Inflammatory macrophage (primary cell): ENCODE measurements around the gene TMPRSS12.
A peak's percentile ranks its signal among the peaks of the same experiment; 100 is the strongest.
"Not testable (repeated sequence)": the region's sequence is repeated elsewhere in the genome, so short reads cannot be mapped to it uniquely, and the experiment has no call there.

Experiments used
- DNase-seq, 2 donors: peaks; one replicate each; pipeline ENCODE4 v3.0.0-alpha.2; 2020 to 2022

The TMPRSS12 gene

GRCh38 chr12:50859621-50860310 lies 17.0 kb downstream of the TMPRSS12 start:
- no peak for DNase-seq

GRCh38 chr12:50862316-50862715 lies 19.6 kb downstream of the TMPRSS12 start:
- no peak for DNase-seq

- no peak for DNase-seq
Observed at GRCh38 chr12:50865266-50865665, 22.5 kb downstream of the TMPRSS12 start.

GRCh38 chr12:50868881-50869280 lies 26.2 kb downstream of the TMPRSS12 start:
- not testable (repeated sequence) for DNase-seq

GRCh38 chr12:50882563-50882962 lies 39.8 kb downstream of the TMPRSS12 start:
- DNase-seq, result no peak

GRCh38 chr12:50887191-50887590 lies 44.5 kb downstream of the TMPRSS12 start:
- no peak for DNase-seq

- no peak for DNase-seq
Observed at GRCh38 chr12:50888666-50889065, 45.9 kb downstream of the TMPRSS12 start.

- DNase-seq, result no peak
Observed at GRCh38 chr12:50894241-50894640, 51.5 kb downstream of the TMPRSS12 start.

GRCh38 chr12:50901685-50902113 lies 59.0 kb downstream of the TMPRSS12 start:
- no peak for DNase-seq

- not testable (repeated sequence) for DNase-seq
Observed at GRCh38 chr12:50908479-50908878, 65.8 kb downstream of the TMPRSS12 start.

GRCh38 chr12:50912361-50912760 lies 69.6 kb downstream of the TMPRSS12 start:
- DNase-seq, result not testable (repeated sequence)

GRCh38 chr12:50913224-50913623 lies 70.5 kb downstream of the TMPRSS12 start:
- DNase-seq, result no peak

GRCh38 chr12:50914872-50915484 lies 72.3 kb downstream of the TMPRSS12 start:
- DNase-seq, result no peak

- no peak for DNase-seq
Observed at GRCh38 chr12:50916292-50916691, 73.6 kb downstream of the TMPRSS12 start.

- DNase-seq, result no peak
Observed at GRCh38 chr12:50918584-50919316, 76.0 kb downstream of the TMPRSS12 start.

- peak; percentile 31 to 42 for DNase-seq
Observed at GRCh38 chr12:50922820-50923219, 80.1 kb downstream of the TMPRSS12 start.

GRCh38 chr12:50923361-50924130 lies 80.8 kb downstream of the TMPRSS12 start:
- DNase-seq, result peak; percentile 35 to 51

GRCh38 chr12:50924131-50924438 lies 81.4 kb downstream of the TMPRSS12 start:
- no peak for DNase-seq

GRCh38 chr12:50924439-50925341 lies 82.0 kb downstream of the TMPRSS12 start:
- DNase-seq, result peak; percentile 87 to 95

GRCh38 chr12:50925342-50925651 lies 82.6 kb downstream of the TMPRSS12 start:
- no peak for DNase-seq

- no peak for DNase-seq
Observed at GRCh38 chr12:50925920-50926319, 83.2 kb downstream of the TMPRSS12 start.

GRCh38 chr12:50926415-50926814 lies 83.7 kb downstream of the TMPRSS12 start:
- DNase-seq, result no peak
